GM23338 (cell line): ENCODE data around the gene APOL6. TPM values are rescaled to one million over a fixed set of nuclear protein-coding genes. Genes with fewer than 3 reads are reported as not detected.

ENCODE experiments used
- ATAC-seq: fragments of 200-7000 bp; cut with Tn5 transposase; 3 replicates; pipeline ENCODE4 v1.9.1; 2020
- DNase-seq: peaks from one replicate; pipeline ENCODE4 v3.0.0-alpha.2; 2015; ENCODE audit warnings: low spot score
- H2AFZ ChIP-seq: fragments of 200-600 bp; sonication (generic); 2 replicates; pipeline ENCODE4 v1.8.0; 2016; ENCODE audit warnings: antibody characterized with exemption, mild to moderate bottlenecking, moderate library complexity
- H3F3A ChIP-seq: fragments of 200-600 bp; sonication (generic); replicated peaks from 2 replicates; pipeline ENCODE4 v1.8.0; 2017; ENCODE audit warnings: antibody characterized with exemption, mixed run types, low read depth
- H3K27ac ChIP-seq: fragments of 200-600 bp; sonication (generic); 2 replicates; pipeline ENCODE4 v1.6.1; 2016; ENCODE audit warnings: low read depth
- H3K27me3 ChIP-seq: fragments of 200-600 bp; sonication (generic); 2 replicates; pipeline ENCODE4 v1.8.0; 2016; ENCODE audit warnings: mild to moderate bottlenecking, mixed run types, moderate library complexity; ENCODE audit not compliant: insufficient read depth
- H3K36me3 ChIP-seq: fragments of 200-600 bp; sonication (generic); 2 replicates; pipeline ENCODE4 v1.8.0; 2016; ENCODE audit warnings: mild to moderate bottlenecking; ENCODE audit not compliant: insufficient read depth
- H3K4me1 ChIP-seq: fragments of 200-600 bp; sonication (generic); 2 replicates; pipeline ENCODE4 v1.8.0; 2016; ENCODE audit warnings: mild to moderate bottlenecking, moderate library complexity; ENCODE audit not compliant: insufficient read depth
- H3K4me2 ChIP-seq: fragments of 200-600 bp; sonication (generic); 2 replicates; pipeline ENCODE4 v1.7.1; 2017; ENCODE audit warnings: mixed run types
- H3K4me3 ChIP-seq: fragments of 200-600 bp; sonication (generic); 2 replicates; pipeline ENCODE4 v1.6.1; 2016; ENCODE audit warnings: mixed run types
- H3K79me2 ChIP-seq: fragments of 200-600 bp; sonication (generic); replicated peaks from 2 replicates; pipeline ENCODE4 v1.8.0; 2017; ENCODE audit warnings: mild to moderate bottlenecking; ENCODE audit not compliant: insufficient read depth
- H3K9me2 ChIP-seq: fragments of 200-600 bp; sonication (generic); 2 replicates; pipeline ENCODE4 v1.8.0; 2017; ENCODE audit not compliant: insufficient read depth
- H4K20me1 ChIP-seq: fragments of 200-600 bp; sonication (generic); replicated peaks from 2 replicates; pipeline ENCODE4 v1.8.0; 2017; ENCODE audit warnings: mild to moderate bottlenecking; ENCODE audit not compliant: insufficient read depth
- H3K27ac Mint-ChIP-seq: 2 replicates; pipeline ENCODE4 v1.8.0; 2020; ENCODE audit warnings: inconsistent platforms, mild to moderate bottlenecking, moderate library complexity, mixed read lengths
- H3K27me3 Mint-ChIP-seq: 3 replicates; pipeline ENCODE4 v1.8.0; 2022; ENCODE audit warnings: low read depth, mild to moderate bottlenecking, moderate library complexity, mixed read lengths, inconsistent platforms; ENCODE audit not compliant: insufficient read depth, poor library complexity
- H3K36me3 Mint-ChIP-seq: 3 replicates; pipeline ENCODE4 v1.8.0; 2021; ENCODE audit warnings: low read depth, mild to moderate bottlenecking, inconsistent platforms, moderate library complexity, mixed read lengths
- H3K4me1 Mint-ChIP-seq: 3 replicates; pipeline ENCODE4 v1.8.0; 2020; ENCODE audit warnings: mild to moderate bottlenecking, inconsistent platforms, mixed read lengths
- H3K4me3 Mint-ChIP-seq: 3 replicates; pipeline ENCODE4 v1.8.0; 2021; ENCODE audit warnings: moderate library complexity, mild to moderate bottlenecking, inconsistent platforms, mixed read lengths
- H3K9me3 Mint-ChIP-seq: 3 replicates; pipeline ENCODE4 v1.8.0; 2020; ENCODE audit warnings: moderate library complexity, mild to moderate bottlenecking, inconsistent platforms, mixed read lengths
- EZH2 ChIP-seq: fragments of 200-600 bp; sonication (generic); IDR thresholded peaks from one replicate; pipeline ENCODE4 v1.8.0; 2017; ENCODE audit warnings: antibody characterized with exemption, mild to moderate bottlenecking, low read depth; ENCODE audit not compliant: unreplicated experiment
- REST ChIP-seq: IDR thresholded peaks from one replicate; pipeline ENCODE4 v1.6.1; 2018; ENCODE audit warnings: antibody characterized with exemption; ENCODE audit not compliant: unreplicated experiment
- STAT1 ChIP-seq: IDR thresholded peaks from one replicate; pipeline ENCODE4 v1.6.1; 2016; ENCODE audit warnings: antibody characterized with exemption; ENCODE audit not compliant: unreplicated experiment
- ZNF462 ChIP-seq: fragments of 250-450 bp; sonication (Bioruptor Pico); IDR thresholded peaks from 2 replicates; pipeline ENCODE4 v1.5.0; 2020; ENCODE audit warnings: mild to moderate bottlenecking, moderate library complexity
- polyA plus RNA-seq: library from polyadenylated mRNA; unstranded; fragments of >200 nt; fragmentation: Nextera tagmentation; extraction: Ambion mirVana; gene quantifications from 2 replicates; pipeline ENCODE4 v1.2.1, GENCODE V29; 2016
- total RNA-seq: library from RNA; depleted of rRNA; stranded (reverse); fragments of >200 nt; shearing (Covaris generic); gene quantifications from 2 replicates; pipeline ENCODE4 v1.2.3, GENCODE V29; 2014

Gene APOL6
- total and polyA plus RNA-seq, 2 experiments from 2014 or later, result 0.10 to 0.14 TPM

GRCh38 chr22:35612903-35613302 is 35.3 kb upstream of the APOL6 start (continued):
- TF ChIP-seq ZNF462 (CRISPR knock-in tag) (no peak), STAT1 (no peak)

- Histone ChIP-seq H3K36me3 (no peaks in the 10 kb centered on the region), H3K27me3 (no peaks in the 10 kb centered on the region), H3K27ac (no peak overlapping the region), H3K4me3 (no peak overlapping the region), H2AFZ (no peak overlapping the region), H3F3A (no peaks in the 10 kb centered on the region), H4K20me1 (no peaks in the 10 kb centered on the region), H3K4me2 (no peak overlapping the region), H3K4me1 (no peaks in the 10 kb centered on the region), H3K9me2 (no peaks in the 10 kb centered on the region; the same call in 1 of the 2 replicates), H3K79me2 (no peaks in the 10 kb centered on the region)
- DNase-seq, result no peak
- Mint-ChIP-seq H3K36me3 (no peaks in the 10 kb centered on the region), H3K27ac (no peak overlapping the region), H3K4me1 (peaks cover 4% of the 10 kb centered on the region), H3K9me3 (no peaks in the 10 kb centered on the region), H3K4me3 (no peak overlapping the region), H3K27me3 (peaks cover 10% of the 10 kb centered on the region)
- ATAC-seq, result no peak
- TF ChIP-seq REST (no peak), ZNF462 (CRISPR knock-in tag) (no peak), EZH2 (no peak)
Observed at GRCh38 chr22:35614404-35614803, 33.8 kb upstream of the APOL6 start.
